Cardiac muscle cell (in vitro differentiated cells and primary cell): Measurements from ENCODE around the gene ARHGAP25. TPM values are rescaled to one million over a fixed set of nuclear protein-coding genes. Genes with fewer than 3 reads are reported as not detected.

Experiments used
- DNase-seq, 2 donors: peaks; one replicate each; pipeline versions ENCODE4 v3.0.0 to v3.0.0-alpha.2; 2010 to 2017; ENCODE audit warnings: low read depth in 1 of 2, low spot score in 1 of 2
- H3K27ac ChIP-seq: fragments of 200-600 bp; sonication (generic); 2 replicates; pipeline ENCODE4 v1.5.1; 2016
- H3K27me3 ChIP-seq: fragments of 200-600 bp; sonication (generic); 2 replicates; pipeline ENCODE4 v1.6.0; 2016; ENCODE audit warnings: control low read depth
- H3K36me3 ChIP-seq: fragments of 200-600 bp; sonication (generic); 2 replicates; pipeline ENCODE4 v1.5.1; 2016; ENCODE audit warnings: control low read depth
- H3K4me1 ChIP-seq: fragments of 200-600 bp; sonication (generic); 2 replicates; pipeline ENCODE4 v1.8.1; 2017; ENCODE audit warnings: low read depth, mild to moderate bottlenecking, mixed run types
- H3K4me3 ChIP-seq: fragments of 200-600 bp; sonication (generic); 2 replicates; pipeline ENCODE4 v1.5.1; 2016; ENCODE audit warnings: mild to moderate bottlenecking
- H3K9me3 ChIP-seq: fragments of 200-600 bp; sonication (generic); 2 replicates; pipeline ENCODE4 v1.5.1; 2017; ENCODE audit warnings: low read depth, mild to moderate bottlenecking, control low read depth
- polyA plus RNA-seq: library from polyadenylated mRNA; unstranded; fragments of >200 nt; fragmentation: Nextera tagmentation; extraction: Ambion mirVana; gene quantifications from 2 replicates; pipeline ENCODE4 v1.2.1, GENCODE V29; 2016
- total RNA-seq: library from RNA; depleted of rRNA; stranded (reverse); fragments of >200 nt; gene quantifications from 2 replicates; pipeline ENCODE4 v1.2.3, GENCODE V29; 2016
- TF ChIP-seq, protein P1 (sequence below): IDR thresholded peaks from 2 replicates; pipeline ENCODE4 v1.5.1; 2012; ENCODE audit warnings: low read depth, mild to moderate bottlenecking, low read length

Gene ARHGAP25
- total and polyA plus RNA-seq, 2 experiments from 2014 or later = 3.9 to 7.7 TPM

DNA sequence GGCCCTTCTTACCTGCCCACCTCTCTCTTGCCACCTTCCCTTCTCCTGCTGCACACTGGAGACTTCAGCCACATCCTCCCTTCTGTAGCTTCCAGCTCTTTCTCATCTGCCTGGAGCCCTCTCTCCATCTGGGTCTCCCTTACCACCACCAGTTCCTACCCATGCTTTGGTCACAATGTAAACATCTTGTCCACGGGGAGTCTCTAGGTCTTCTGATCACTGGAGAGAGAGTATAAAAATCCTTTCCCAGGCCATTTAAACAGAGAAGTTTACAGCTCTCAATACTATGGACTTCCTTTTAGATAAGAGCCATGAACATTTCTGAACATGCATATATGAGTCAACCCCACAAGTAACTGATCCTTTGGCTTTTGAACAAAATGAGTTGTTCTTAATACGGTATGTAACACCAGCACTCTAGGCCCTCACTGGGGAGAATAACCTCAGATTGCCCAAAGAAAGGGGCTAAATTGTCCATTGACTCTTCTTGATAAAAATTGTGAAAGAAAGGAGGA is 5.8 kb downstream of the ARHGAP25 start:
- no peak overlapping the region for H3K27ac ChIP-seq
- H3K27me3 ChIP-seq = no peaks in the 10 kb centered on the region
- no peak overlapping the region for H3K4me3 ChIP-seq
- peak in 1 of 2 donors; percentile 60 for DNase-seq
- TF ChIP-seq, protein P1, sequence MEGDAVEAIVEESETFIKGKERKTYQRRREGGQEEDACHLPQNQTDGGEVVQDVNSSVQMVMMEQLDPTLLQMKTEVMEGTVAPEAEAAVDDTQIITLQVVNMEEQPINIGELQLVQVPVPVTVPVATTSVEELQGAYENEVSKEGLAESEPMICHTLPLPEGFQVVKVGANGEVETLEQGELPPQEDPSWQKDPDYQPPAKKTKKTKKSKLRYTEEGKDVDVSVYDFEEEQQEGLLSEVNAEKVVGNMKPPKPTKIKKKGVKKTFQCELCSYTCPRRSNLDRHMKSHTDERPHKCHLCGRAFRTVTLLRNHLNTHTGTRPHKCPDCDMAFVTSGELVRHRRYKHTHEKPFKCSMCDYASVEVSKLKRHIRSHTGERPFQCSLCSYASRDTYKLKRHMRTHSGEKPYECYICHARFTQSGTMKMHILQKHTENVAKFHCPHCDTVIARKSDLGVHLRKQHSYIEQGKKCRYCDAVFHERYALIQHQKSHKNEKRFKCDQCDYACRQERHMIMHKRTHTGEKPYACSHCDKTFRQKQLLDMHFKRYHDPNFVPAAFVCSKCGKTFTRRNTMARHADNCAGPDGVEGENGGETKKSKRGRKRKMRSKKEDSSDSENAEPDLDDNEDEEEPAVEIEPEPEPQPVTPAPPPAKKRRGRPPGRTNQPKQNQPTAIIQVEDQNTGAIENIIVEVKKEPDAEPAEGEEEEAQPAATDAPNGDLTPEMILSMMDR = no peak
- no peaks in the 10 kb centered on the region for H3K9me3 ChIP-seq
- no peaks in the 10 kb centered on the region for H3K36me3 ChIP-seq
- H3K4me1 ChIP-seq = no peaks in the 10 kb centered on the region

DNA sequence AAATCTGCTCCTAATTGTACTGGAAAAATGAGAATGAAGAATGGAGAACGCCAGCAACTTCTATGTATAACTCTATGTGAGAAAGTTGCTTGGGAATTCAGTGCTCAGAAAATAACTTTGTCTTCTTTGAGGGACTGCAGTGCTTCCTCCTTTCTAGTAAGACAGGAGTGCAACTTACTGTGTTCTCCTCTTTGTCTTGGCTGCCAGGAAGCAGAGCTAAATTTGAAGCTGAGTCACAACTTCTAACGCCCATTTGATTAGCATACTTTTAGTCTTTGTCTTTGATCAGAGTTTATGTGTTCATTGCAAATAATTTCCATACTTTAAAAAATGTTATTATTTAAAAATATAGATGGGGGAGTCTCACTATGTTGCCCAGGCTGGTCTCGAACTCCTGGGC is 6.6 kb downstream of the ARHGAP25 start:
- Histone ChIP-seq H3K27ac (no peak overlapping the region), H3K4me1 (no peaks in the 10 kb centered on the region), H3K36me3 (no peaks in the 10 kb centered on the region), H3K4me3 (no peak overlapping the region), H3K9me3 (no peaks in the 10 kb centered on the region), H3K27me3 (no peaks in the 10 kb centered on the region)
- TF ChIP-seq, protein P1 = no peak
- DNase-seq = peak in 1 of 2 donors; percentile 37

- TF ChIP-seq, protein P1 = no peak
- Histone ChIP-seq H3K36me3 (no peaks in the 10 kb centered on the region), H3K27ac (no peak overlapping the region), H3K27me3 (no peaks in the 10 kb centered on the region), H3K4me1 (no peaks in the 10 kb centered on the region), H3K4me3 (no peak overlapping the region), H3K9me3 (no peaks in the 10 kb centered on the region)
- no peak for DNase-seq
These were observed 7.2 kb downstream of the ARHGAP25 start for GRCh38 chr2:68741805-68742306.

GRCh38 chr2:68742626-68743415 is 8.2 kb downstream of the ARHGAP25 start:
- no peaks in the 10 kb centered on the region for H3K4me1 ChIP-seq
- TF ChIP-seq, protein P1 = no peak
- H3K4me3 ChIP-seq = no peak overlapping the region
- no peaks in the 10 kb centered on the region for H3K36me3 ChIP-seq
- no peaks in the 10 kb centered on the region for H3K9me3 ChIP-seq
- H3K27me3 ChIP-seq = no peaks in the 10 kb centered on the region
- H3K27ac ChIP-seq = no peak overlapping the region
- DNase-seq = no peak

DNA sequence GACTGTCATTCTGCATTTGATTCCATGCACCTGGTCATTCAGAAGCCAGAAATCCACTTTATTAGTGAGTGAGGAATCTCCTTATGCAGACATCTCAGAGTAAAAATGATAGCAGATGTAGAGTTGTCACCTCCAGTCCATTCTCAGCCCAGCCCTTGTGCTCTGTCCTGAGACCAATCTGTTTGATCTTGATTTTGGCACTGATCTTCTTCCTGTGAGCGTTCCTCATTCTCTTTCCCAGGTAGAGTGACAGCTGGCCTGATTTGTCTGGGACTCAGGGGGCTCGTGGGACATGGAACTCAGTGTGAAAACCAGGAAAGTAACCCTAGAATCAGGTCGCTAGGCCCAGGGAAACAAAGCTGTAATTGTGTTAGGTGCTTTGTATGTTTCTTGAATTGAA is 8.9 kb downstream of the ARHGAP25 start:
- Histone ChIP-seq H3K36me3 (no peaks in the 10 kb centered on the region), H3K27ac (no peak overlapping the region), H3K9me3 (no peaks in the 10 kb centered on the region), H3K4me1 (no peaks in the 10 kb centered on the region), H3K4me3 (no peak overlapping the region), H3K27me3 (no peaks in the 10 kb centered on the region)
- DNase-seq = no peak
- TF ChIP-seq, protein P1 = no peak
